Body of pancreas (tissue), 4 donors: ENCODE data around the gene SSR1.

Source experiments
- POLR2A ChIP-seq, 3 donors: fragments of 450-650 bp; IDR thresholded peaks; one replicate each; pipeline ENCODE4 v1.6.1; 2016; ENCODE audit warnings: antibody characterized with exemption in 3 of 3, mild to moderate bottlenecking in 2 of 3
- TF ChIP-seq, protein P1 (sequence below), 7 experiments: fragments of 450-650 bp in 4 of 7; fragments of 200-600 bp in 3 of 7; sonication (generic) in 3 of 7; IDR thresholded peaks; one replicate each; pipeline ENCODE4 v1.5.1; 2016 to 2019; ENCODE audit warnings: antibody characterized with exemption in 7 of 7

DNA sequence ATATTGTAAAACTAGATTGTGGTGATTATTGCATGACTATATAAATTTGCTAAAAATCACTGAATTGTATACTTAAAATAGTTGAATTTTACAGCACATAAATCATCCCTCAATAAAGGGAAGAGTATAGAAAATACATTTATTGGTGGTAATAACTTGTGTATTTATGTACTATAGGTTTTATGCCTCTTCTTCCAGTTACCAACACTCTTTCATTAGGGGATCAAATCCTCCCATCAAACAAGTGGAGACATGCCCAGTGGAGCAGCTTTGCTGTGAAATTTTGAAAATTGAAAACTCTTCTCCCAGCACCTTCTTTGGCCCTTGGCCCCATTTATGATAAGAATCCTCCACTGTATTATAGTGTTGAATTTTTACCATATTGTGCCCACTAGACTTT lies 10.1 kb upstream of the SSR1 start:
- TF ChIP-seq, protein P1, sequence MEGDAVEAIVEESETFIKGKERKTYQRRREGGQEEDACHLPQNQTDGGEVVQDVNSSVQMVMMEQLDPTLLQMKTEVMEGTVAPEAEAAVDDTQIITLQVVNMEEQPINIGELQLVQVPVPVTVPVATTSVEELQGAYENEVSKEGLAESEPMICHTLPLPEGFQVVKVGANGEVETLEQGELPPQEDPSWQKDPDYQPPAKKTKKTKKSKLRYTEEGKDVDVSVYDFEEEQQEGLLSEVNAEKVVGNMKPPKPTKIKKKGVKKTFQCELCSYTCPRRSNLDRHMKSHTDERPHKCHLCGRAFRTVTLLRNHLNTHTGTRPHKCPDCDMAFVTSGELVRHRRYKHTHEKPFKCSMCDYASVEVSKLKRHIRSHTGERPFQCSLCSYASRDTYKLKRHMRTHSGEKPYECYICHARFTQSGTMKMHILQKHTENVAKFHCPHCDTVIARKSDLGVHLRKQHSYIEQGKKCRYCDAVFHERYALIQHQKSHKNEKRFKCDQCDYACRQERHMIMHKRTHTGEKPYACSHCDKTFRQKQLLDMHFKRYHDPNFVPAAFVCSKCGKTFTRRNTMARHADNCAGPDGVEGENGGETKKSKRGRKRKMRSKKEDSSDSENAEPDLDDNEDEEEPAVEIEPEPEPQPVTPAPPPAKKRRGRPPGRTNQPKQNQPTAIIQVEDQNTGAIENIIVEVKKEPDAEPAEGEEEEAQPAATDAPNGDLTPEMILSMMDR (IDR thresholded peaks at IDR 0.05), result no peak
- TF ChIP-seq POLR2A (IDR thresholded peaks at IDR 0.05), result no peak
